ENCODE data around the gene NTRK3. TPM values are rescaled to one million over a fixed set of nuclear protein-coding genes. Genes with fewer than 3 reads are reported as not detected.

The NTRK3 gene
- total RNA-seq, 6 experiments from 2014 or later, result 0.02 TPM; not detected in 5

DNA sequence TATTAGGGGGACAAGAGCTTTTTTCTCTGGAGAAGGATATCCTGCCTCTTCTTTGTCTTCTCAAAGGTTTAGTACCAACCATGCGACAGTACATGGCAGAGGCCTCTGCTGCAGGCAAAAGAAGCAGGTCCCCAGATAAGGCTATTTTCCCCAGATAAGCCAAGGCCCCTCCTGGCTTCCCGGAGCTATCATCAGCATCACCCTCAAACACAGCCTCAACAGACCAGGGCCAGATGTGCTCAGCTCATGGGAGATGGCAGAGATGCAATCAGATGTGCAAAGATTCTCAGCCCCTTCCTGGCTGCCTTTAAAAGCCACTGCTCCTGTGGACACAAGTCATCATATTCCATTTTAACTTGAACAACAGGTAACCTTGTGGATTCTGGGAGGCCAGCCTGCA is 49.0 kb downstream of the NTRK3 start:
- H3K27me3 Mint-ChIP-seq (ENCODE audit: insufficient read depth), result peaks cover 2% of the 10 kb centered on the region; the same call in 1 of the 2 replicates
- H3K4me3 Mint-ChIP-seq, result no peak overlapping the region
- H3K9me3 Mint-ChIP-seq, result peaks cover 24% of the 10 kb centered on the region
- no peak for DNase-seq
- no peaks in the 10 kb centered on the region for H3K36me3 Mint-ChIP-seq (ENCODE audit: low read depth)
- no peaks in the 10 kb centered on the region for H3K4me1 Mint-ChIP-seq (ENCODE audit: low read depth)
- TF ChIP-seq, protein P1, sequence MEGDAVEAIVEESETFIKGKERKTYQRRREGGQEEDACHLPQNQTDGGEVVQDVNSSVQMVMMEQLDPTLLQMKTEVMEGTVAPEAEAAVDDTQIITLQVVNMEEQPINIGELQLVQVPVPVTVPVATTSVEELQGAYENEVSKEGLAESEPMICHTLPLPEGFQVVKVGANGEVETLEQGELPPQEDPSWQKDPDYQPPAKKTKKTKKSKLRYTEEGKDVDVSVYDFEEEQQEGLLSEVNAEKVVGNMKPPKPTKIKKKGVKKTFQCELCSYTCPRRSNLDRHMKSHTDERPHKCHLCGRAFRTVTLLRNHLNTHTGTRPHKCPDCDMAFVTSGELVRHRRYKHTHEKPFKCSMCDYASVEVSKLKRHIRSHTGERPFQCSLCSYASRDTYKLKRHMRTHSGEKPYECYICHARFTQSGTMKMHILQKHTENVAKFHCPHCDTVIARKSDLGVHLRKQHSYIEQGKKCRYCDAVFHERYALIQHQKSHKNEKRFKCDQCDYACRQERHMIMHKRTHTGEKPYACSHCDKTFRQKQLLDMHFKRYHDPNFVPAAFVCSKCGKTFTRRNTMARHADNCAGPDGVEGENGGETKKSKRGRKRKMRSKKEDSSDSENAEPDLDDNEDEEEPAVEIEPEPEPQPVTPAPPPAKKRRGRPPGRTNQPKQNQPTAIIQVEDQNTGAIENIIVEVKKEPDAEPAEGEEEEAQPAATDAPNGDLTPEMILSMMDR (IDR thresholded peaks at IDR 0.05), result no peak
- H3K27ac Mint-ChIP-seq, result no peak overlapping the region

DNA sequence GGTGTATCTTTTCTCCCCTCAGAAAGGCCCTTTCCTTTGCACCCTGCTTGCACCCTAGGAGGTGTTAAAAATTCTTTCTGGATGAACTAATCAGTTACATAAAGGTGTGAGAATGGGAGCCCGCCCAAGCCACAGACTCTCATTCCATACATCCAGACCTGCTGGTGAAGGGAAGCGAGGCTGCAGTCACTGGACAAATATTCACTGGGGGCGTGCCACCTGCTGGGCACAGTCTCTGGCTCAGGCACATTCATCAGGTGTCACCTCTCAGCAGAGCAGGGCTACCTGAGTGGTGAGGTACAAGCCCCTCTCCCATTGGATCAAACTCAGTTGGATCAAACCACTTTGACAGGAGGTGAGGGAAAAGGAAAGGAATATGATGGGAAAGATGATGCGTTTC is 52.0 kb downstream of the NTRK3 start:
- Mint-ChIP-seq H3K9me3 (peaks cover 37% of the 10 kb centered on the region), H3K36me3 (ENCODE audit: low read depth) (no peaks in the 10 kb centered on the region), H3K27ac (no peak overlapping the region), H3K27me3 (ENCODE audit: insufficient read depth) (peaks cover 4% of the 10 kb centered on the region), H3K4me1 (ENCODE audit: low read depth) (no peaks in the 10 kb centered on the region), H3K4me3 (no peak overlapping the region)
- DNase-seq, result no peak
- TF ChIP-seq, protein P1 (IDR thresholded peaks at IDR 0.05), result no peak

- Mint-ChIP-seq H3K4me3 (no peak overlapping the region), H3K9me3 (peaks cover 36% of the 10 kb centered on the region), H3K27me3 (ENCODE audit: insufficient read depth) (peaks cover 5% of the 10 kb centered on the region), H3K36me3 (ENCODE audit: low read depth) (no peaks in the 10 kb centered on the region), H3K27ac (no peak overlapping the region), H3K4me1 (ENCODE audit: low read depth) (no peaks in the 10 kb centered on the region)
- DNase-seq, result no peak
- TF ChIP-seq, protein P1 (IDR thresholded peaks at IDR 0.05), result no peak
These were observed 54.3 kb downstream of the NTRK3 start for GRCh38 chr15:88202231-88202630.

DNA sequence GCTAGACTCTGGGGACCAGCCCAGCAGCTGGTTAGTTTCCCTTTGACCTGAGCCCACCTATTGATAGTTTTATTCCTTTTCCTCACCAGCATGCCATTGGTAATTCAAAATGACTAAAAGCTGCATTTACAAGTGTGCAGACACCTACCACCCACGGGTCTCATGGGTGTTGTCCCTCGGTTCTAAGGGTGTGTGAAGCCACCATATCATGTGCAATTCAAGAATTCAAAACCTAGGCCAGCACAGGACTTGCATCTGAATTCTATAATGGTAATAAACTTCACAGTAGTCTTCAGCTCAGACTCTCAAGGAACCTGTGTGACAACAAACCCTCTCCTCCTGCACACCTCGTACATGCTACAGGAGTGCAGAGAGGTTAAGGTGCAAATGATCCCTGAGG is 55.3 kb downstream of the NTRK3 start:
- no peak for DNase-seq
- H3K9me3 Mint-ChIP-seq, result peaks cover 38% of the 10 kb centered on the region

GRCh38 chr15:88196961-88197360 is 59.6 kb downstream of the NTRK3 start:
- H3K4me1 Mint-ChIP-seq (ENCODE audit: low read depth), result no peaks in the 10 kb centered on the region
- H3K9me3 Mint-ChIP-seq, result peaks cover 40% of the 10 kb centered on the region
- H3K4me3 Mint-ChIP-seq, result no peak overlapping the region
- TF ChIP-seq, protein P1 (IDR thresholded peaks at IDR 0.05), result no peak
- no peak for DNase-seq
- H3K27ac Mint-ChIP-seq, result no peak overlapping the region
- peaks cover 3% of the 10 kb centered on the region for H3K27me3 Mint-ChIP-seq (ENCODE audit: insufficient read depth)
- H3K36me3 Mint-ChIP-seq (ENCODE audit: low read depth), result peaks cover 5% of the 10 kb centered on the region; the same call in 1 of the 2 replicates

More for the DNA sequence above, 55.3 kb downstream of the NTRK3 start:
- no peak overlapping the region for H3K27ac Mint-ChIP-seq
- H3K27me3 Mint-ChIP-seq (ENCODE audit: insufficient read depth), result peaks cover 5% of the 10 kb centered on the region
- H3K4me1 Mint-ChIP-seq (ENCODE audit: low read depth), result no peaks in the 10 kb centered on the region
- no peaks in the 10 kb centered on the region for H3K36me3 Mint-ChIP-seq (ENCODE audit: low read depth)
- H3K4me3 Mint-ChIP-seq, result no peak overlapping the region
- TF ChIP-seq, protein P1 (IDR thresholded peaks at IDR 0.05), result no peak

DNA sequence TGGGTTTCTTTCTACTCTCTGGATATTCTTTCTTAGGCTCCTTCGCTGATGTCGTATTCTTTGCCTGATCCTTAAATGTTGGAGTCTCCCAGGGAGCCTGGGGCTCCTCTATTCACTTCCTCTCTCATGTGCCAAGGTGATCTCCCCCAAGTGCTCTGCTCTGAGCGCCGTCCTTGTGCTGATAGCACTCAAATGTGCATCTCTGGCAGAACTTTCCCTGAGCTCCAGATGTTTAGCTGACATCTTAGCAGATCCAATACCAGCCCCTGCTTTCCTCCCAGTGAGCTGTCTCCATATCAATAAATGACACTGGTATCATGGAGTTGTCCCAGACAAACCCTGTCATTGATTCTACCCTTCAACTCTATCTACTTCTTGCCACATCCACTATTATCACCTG is 62.4 kb downstream of the NTRK3 start:
- no peak for DNase-seq
- no peaks in the 10 kb centered on the region; the same call in 1 of the 2 replicates for H3K27me3 Mint-ChIP-seq (ENCODE audit: insufficient read depth)
- no peak overlapping the region for H3K27ac Mint-ChIP-seq
- H3K36me3 Mint-ChIP-seq (ENCODE audit: low read depth), result peaks cover 5% of the 10 kb centered on the region; the same call in 1 of the 2 replicates
- TF ChIP-seq, protein P1 (IDR thresholded peaks at IDR 0.05), result no peak
- H3K9me3 Mint-ChIP-seq, result peaks cover 27% of the 10 kb centered on the region
- H3K4me1 Mint-ChIP-seq (ENCODE audit: low read depth), result no peaks in the 10 kb centered on the region
- H3K4me3 Mint-ChIP-seq, result no peak overlapping the region

All from HFFc6 (cell line).